GM18502 (cell line): Measurements from ENCODE around the gene SMYD4.
"Not testable (repeated sequence)": the region's sequence is repeated elsewhere in the genome, so short reads cannot be mapped to it uniquely, and the experiment has no call there.

Source experiments
- ATAC-seq: cut with Tn5 transposase; IDR thresholded peaks from one replicate; pipeline ENCODE4 v1.9.1; 2021; ENCODE audit warnings: mild to moderate bottlenecking; ENCODE audit not compliant: unreplicated experiment, poor library complexity

SMYD4 gene, protein sequence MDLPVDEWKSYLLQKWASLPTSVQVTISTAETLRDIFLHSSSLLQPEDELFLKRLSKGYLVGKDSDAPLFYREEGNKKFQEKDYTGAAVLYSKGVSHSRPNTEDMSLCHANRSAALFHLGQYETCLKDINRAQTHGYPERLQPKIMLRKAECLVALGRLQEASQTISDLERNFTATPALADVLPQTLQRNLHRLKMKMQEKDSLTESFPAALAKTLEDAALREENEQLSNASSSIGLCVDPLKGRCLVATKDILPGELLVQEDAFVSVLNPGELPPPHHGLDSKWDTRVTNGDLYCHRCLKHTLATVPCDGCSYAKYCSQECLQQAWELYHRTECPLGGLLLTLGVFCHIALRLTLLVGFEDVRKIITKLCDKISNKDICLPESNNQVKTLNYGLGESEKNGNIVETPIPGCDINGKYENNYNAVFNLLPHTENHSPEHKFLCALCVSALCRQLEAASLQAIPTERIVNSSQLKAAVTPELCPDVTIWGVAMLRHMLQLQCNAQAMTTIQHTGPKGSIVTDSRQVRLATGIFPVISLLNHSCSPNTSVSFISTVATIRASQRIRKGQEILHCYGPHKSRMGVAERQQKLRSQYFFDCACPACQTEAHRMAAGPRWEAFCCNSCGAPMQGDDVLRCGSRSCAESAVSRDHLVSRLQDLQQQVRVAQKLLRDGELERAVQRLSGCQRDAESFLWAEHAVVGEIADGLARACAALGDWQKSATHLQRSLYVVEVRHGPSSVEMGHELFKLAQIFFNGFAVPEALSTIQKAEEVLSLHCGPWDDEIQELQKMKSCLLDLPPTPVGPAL

DNA sequence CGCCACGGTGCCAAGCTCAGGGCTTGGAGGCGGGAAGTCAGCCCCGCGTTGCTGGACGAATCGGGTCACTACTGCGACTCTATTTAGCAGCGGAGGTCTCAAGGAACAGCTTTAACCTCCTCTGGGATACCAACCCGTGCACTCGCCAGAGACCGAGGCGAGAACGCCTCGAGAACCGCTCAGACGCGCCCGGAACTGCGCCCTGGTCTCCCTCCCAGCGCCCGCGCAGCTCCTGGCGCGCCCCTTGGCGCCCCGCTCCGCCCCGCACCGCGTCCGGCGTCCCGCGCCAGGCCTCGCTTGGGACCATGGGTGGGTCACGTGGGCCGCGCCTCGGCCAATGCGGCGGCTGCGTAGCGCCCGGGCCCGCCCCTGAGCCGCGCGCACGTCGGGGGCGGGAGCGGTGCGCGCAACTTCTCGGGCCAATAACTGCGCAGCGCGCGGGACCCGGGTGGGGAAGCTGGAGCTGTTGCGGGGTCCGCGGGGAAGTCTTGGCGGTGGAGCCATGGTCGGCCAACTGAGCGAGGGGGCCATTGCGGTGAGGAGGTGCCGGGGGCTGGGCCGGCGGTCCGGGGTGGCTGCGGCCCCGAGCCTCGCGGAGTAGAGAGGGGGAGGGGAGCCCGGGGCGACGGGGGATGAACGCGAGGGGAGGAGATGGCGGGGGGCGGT, at the start of gene SMYD4, which contains the start of gene RPA1:
TSS of gene SMYD4 (minus strand) at position 311 of the 666 bp plus-strand sequence. CDS start 1,908 bp downstream, outside the sequence.
TSS of gene RPA1 (plus strand) at position 414 of the 666 bp plus-strand sequence. CDS start at position 503, 89 bp downstream.
- ATAC-seq: peak; percentile 86

DNA sequence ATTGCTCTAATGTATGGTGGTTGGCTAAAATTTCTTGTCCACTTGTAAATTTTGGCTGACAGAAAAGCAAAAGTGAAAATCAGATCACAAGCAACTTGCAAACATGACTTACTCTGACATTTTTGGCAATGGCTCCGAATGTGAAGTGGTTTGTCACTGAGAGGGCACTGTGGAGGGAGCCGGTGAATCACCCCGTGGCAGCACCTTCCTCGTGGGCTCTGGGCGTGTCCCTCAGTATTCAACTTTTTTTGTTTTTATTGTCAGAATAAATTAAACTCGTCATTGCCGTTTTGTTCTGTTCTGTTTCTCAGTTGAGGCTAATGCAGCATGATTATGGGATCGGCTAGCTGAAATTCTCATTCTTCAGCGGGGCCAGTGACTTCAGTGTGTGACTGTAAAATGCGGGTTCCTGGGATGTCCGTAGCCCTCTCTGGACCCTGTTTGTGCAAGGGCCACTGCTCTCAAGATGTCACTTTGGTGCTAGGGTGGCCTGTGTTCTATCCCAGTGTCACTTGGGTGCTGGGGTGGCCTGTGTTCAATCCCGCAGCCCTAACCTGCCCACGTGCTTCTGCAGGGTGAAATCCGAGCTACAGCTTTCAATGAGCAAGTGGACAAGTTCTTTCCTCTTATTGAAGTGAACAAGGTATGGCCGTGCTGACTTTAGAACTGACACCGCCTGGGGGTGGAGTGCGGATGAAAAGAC, 48.9 kb upstream of the SMYD4 start:
- ATAC-seq: no peak

DNA sequence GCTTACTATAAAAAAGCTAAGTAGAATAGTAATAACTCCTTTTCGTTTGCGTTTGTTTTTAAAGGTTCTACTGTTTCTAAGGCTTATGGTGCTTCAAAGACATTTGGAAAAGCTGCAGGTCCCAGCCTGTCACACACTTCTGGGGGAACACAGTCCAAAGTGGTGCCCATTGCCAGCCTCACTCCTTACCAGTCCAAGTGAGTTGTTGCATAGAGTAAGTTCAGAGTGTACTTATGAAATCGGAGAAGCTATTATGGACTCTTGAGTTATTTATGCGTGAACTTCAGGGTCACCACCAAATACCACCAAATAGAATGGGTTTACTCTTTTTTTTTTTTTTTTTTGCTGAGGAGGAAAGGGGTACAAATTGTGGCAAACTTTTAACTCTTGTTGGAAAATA, 45.9 kb upstream of the SMYD4 start:
- no peak for ATAC-seq

DNA sequence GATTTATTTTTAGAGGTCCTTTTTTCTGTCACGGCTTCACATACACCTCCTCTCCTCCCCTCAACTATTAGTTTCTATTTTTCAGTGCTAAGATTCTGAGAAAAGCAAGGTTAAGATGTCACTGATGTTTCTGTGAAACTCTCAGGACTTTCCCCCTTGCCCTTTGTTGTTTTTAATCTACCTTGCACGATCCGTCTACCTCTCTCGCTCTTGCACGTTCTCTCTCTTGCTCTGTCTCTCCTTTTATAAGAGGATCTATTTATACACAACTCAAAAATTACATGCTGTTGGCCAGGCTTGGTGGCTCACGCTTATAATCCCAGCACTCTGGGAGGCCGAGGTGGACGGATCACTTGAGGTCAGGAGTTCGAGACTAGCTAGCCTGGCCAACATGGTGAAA, 43.7 kb upstream of the SMYD4 start:
- no peak for ATAC-seq

DNA sequence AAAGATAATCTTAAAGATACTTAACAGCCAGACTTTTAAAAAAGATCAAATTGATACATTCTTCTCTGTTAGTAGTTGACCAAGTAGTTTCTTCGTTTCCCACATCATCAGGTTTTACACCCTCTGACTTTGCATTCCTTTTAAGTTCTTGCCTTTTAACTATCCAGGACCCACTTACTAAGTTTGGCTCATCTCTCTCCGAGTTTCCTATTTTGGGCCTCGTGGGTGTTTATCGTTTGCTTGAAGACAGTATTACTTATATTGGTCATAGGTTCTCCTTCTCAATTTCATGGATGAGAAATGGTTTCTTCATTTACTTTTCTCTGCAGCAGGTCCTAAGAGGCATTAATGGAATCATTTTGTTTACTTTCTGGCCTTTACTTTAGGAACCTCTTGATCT, 43.3 kb upstream of the SMYD4 start:
- no peak for ATAC-seq

DNA sequence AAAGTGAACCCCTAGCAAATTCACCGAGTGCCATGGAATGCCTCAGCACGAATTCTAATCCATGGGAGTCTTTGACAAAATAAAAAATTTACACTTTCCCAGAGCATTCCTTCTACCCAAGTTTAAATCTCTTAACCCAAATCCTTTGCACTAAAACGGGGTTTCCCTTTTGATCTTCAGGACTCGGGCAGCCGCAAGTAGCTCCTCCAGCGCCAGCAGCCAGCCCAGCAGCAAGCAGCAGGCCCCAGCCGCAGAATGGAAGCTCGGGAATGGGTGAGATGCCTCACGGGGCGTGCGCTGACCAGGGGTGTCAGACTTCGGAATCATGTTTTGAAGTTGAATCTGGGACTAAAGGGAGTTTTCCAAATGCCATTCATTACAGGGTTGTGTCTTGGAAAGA, 42.6 kb upstream of the SMYD4 start:
- no peak for ATAC-seq

DNA sequence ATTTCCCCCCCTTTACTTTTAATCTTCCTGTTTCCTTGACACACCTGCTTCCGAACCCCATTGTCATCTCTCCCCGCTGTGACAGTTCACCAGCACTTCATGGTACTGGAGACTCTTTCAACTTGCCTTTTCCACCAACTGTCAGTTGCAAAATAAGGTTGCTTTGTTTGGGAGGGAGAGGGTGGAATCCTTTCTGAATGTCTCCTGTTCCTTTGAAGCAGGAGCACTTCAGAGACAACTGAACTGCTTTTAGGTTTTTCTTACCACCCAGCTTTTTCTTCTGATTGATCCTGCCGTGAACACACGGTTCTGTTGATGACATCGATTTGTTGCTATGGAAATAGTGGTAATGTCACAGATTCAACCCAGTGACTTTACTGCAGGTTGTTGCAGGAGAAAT, 42.1 kb upstream of the SMYD4 start:
- no peak for ATAC-seq

DNA sequence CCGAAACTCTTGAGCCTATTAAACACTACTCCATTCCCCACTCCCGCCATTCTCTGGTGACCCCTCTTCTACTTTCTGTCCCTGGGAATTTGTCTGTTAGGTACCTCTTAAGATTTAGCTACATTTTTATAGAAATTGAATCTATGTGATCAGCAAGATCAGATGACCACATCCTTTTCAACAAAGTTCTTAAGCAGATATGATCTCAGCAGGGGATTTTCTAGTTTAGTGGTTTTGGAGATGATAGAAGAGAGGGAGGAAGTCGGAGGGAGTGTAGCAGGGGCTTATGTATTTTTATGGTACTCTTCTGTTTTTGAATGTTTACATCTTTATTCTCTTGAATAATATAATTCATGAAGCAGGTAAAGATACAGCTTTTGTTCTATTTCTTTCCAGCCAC, 40.9 kb upstream of the SMYD4 start:
- ATAC-seq: no peak

DNA sequence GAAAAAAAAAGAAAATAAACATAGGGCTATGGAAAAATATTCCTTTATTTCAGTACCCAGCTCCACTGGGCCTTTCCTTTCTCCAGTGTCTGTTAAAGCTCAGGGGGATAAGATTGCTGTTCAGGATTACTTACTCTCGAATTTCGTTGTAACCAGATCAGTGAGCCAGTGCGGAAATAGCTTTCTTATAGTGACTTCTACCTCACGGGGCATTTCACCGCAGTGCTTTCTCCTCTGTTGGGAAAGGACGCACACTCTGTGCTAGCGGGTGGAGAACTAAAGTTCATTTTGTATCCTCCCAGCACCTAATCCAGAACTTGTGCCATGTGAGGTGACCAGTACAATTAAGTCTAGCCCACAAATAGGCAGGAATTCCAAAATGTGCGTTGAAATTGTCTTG, 38.4 kb upstream of the SMYD4 start:
- ATAC-seq: no peak

DNA sequence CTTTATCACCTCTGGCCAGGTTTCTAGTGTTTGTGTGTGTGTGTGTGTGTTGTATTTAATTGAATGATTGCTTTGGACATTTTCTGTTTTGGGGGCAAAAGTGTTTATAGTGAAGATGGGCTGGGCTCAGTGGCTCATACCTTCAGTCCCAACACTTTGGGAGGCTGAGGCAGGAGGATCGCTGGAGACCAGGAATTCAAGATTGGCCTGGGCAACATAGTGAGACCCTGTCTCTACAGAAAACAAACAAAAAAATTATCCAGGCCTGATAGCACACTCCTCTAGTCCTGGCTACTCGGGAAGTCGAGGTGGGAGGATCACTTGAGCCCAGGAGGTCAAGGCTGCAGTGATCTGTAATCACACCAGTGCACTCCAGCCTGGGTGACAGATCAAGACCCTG, 37.6 kb upstream of the SMYD4 start:
- ATAC-seq: no peak

DNA sequence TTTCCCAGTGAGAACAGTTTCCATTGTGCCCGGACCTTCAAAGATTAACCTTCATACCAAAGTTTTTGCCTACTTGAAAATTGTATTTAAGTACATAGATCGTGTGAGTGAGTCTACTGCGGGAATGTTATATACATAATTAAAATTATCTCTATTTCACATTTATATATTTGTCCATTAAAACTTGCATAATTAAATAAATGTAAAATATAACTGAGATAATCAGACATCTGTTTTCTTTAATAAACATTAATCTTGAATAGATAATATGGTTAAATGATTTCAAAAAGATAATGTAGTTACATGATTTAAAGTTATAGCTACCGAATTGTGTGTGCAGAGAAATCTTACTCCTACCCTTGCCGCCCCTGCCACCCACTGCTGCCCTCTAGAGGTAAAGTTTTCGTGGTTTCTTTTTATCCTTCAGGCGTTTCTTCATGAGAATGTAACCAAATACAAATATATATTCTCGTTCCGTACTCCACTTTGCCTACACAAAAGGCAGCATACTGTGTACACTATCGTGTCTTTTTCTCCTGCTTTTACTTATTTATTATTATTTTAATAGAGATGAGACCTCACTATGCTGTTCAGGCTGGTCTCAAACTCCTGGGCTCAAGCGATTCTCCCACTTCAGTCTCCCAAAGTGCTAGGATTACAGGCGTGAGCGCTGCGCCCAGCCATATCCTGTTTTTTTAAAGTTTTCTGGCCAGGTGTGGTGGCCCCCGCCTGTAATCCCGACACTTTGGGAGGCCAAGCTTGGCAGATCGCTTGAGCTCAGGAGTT, 35.7 kb upstream of the SMYD4 start:
- ATAC-seq: no peak

DNA sequence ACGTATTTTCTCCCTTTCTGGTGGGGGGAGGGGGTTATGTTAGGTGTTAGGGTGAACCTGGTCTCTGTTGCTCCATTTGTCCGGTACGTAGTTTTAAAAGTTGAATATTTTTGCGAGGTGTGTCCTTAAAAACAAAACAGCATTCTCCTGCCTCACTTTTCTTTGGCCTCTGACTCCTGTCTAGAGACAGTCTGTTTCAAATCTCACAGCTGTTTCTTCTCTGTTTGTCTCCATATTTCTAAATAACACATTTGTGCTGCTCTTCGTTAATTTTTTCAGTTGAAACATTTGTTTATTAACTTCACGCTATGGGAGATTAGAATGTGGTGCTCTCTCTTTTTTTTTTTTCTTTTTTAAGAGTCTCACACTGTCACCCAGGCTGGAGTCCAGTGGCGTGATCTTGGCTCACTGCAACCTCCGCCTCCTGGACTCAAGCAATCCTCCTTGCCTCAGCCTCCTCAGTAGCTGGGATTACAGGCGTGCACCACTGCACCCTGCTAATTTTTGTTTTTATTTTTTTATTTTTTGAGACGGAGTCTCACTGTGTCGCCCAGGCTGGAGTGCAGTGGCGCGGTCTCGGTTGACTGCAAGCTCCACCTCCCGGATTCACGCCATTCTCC, 31.8 kb upstream of the SMYD4 start:
- no peak for ATAC-seq

DNA sequence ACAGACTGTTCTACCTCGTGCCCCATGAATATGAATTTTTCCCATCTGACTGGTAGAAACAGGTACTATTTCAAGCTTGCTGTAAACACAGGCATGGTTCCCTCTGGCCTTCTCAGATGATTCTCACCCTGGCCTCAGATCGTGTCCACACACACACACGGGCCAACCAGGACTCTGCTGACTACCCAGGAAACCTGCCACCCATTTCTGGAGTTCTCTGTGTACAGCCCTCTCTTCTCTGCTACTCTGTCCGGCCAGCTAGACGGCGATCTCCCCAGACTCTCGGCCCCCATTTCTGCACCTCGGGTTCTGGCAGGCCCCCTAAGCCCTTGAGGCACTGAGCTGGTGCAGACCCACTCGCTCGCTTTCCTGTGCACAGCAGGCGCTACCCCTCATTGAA, 31.3 kb upstream of the SMYD4 start:
- no peak for ATAC-seq

DNA sequence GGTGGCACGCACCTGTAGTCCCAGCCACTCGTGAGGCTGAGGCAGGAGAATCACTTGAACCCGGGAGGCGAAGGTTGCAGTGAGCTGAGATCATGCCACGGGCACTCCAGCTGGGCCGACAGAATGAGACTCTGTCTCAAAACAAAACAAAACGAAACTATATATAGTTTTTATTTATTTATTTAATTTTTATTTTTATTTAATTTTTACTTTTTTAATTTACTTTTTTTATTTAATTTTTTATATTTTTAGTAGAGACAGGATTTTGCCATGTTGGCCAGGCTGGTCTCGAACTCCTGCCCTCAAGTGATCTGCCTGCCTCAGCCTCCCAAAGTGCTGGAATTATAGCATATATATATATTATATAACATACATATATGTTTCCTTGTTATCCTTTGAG, 26.8 kb upstream of the SMYD4 start:
- not testable (repeated sequence) for ATAC-seq

DNA sequence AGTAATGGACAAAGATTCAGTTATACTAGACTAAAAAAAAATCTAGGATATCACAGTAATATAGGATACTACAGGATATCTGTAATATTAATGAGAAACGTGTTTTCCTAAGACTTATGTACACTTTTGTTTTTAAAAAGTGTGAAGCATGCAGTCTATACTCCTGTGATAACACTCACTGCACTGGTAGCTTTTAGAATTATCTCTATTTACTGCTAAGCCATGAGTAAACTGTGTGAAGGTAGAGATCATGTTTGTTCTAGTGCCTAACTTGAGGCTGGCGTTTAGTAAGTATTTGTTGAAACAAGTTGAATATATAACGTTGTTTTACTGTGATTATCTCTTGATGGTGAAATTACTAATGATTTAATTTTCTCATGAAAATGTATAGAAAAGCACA, 24.0 kb upstream of the SMYD4 start:
- ATAC-seq: no peak

DNA sequence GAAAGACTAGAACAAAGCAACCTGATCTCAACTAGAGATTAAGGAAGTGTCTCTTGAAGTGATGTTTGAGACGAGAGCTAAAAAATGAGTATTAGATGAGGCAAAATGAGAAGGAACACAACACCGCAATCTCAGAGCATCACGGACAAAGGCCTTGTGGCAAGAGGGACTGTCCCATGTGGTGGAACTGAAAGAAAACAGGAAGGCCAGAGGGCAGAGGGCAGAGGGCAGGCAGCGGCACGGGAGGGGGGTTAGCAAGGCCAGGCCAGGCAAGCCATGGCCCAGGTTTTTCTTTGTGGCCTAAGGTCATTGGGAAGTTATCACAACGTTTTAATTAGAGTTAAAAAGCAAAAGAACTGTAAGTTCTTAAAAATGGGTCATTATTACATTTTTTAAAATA, 22.6 kb upstream of the SMYD4 start:
- no peak for ATAC-seq

DNA sequence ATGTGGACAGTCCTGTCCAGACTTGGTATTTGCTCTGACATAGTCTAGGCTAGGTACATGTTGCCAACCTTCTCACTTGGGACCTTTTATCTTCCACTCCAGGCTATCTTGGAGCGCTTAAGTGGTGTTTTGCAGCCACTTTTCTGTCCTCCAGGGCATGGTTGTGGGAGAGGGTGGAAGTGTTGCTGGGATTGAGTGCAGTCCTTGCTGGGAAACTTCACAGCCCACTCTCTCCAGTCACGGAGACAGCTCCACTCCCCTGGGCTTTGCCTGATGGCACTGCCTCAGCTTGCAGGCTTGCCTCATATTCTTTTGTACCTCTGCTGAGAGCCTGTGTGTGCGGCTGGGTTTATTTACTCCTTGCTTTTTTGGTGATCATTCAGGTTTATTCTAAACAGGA, 17.5 kb upstream of the SMYD4 start:
- no peak for ATAC-seq

DNA sequence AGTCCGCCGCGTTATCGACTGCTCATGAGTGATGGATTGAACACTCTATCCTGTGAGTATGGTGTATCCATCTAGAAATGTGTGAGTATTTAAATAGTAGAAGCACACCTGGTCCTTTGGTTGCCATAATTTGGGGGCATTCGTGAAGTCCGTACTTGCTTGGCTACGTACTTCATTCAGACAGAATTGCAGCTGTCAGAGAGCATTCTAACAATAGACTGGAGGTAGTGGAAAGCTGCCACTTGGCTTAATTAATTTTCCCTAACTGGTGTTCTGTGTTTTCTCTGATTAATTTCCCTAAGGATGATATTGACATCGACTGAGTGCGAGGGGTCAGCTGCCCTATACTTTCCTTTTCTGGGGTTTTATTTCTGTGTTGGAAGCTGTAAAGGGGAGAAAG, 14.2 kb upstream of the SMYD4 start:
- no peak for ATAC-seq

DNA sequence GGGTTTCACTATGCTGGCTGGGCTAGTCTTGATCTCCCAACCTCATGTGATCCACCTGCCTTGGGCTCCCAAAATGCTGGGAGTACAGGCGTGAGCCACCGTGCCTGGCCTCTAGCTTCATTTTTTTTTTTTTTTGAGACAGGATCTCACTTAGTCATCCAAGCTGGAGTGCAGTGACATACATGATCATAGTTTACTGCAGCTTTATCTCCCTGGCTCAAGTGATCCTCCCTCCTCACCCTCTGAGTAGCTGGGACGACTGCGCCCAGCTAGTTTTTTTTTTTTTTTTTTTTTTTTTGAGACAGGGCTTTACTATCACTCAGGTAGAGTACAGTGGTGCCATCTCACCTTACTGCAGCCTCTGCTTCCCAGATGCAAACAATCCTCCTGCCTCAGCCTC, 9.8 kb upstream of the SMYD4 start:
- no peak for ATAC-seq
